A673 (cell line): Measurements from ENCODE around the gene RPS6KC1. TPM values are rescaled to one million over a fixed set of nuclear protein-coding genes. Genes with fewer than 3 reads are reported as not detected.
"Not testable (repeated sequence)": the region's sequence is repeated elsewhere in the genome, so short reads cannot be mapped to it uniquely, and the experiment has no call there.

ENCODE experiments used
- BruUV-seq: library from RNA; stranded (reverse); fragments of 400-500 nt; replicated peaks from 2 replicates; lab custom pipeline; 2021; lab: Mats Ljungman, UMichigan
- CTCF ChIA-PET: fragments of 300-600 bp; sonication (Branson Sonifier 250); formaldehyde crosslinking; loops from one replicate; lab custom pipeline; 2022; ENCODE audit warnings: antibody characterized with exemption; lab: Charles Lee
- POLR2A ChIA-PET: fragments of 300-600 bp; sonication (Branson Sonifier 250); formaldehyde crosslinking; loops from one replicate; lab custom pipeline; 2022; ENCODE audit warnings: antibody characterized with exemption; ENCODE audit not compliant: low non-redundant PET; lab: Charles Lee
- DNase-seq: peaks from one replicate; pipeline ENCODE4 v3.0.0-alpha.2; 2015; ENCODE audit warnings: low spot score
- H3K27ac ChIP-seq: fragments of 200-600 bp; sonication (generic); 2 replicates; pipeline ENCODE4 v1.5.1; 2016; ENCODE audit warnings: mixed run types, low read depth, mild to moderate bottlenecking, mixed read lengths, antibody characterized with exemption, low read length; ENCODE audit not compliant: poor library complexity, severe bottlenecking
- H3K27me3 ChIP-seq: fragments of 200-600 bp; sonication (generic); replicated peaks from 2 replicates; pipeline ENCODE4 v1.6.1; 2017; ENCODE audit warnings: mixed run types, low read depth, mild to moderate bottlenecking, mixed read lengths, antibody characterized with exemption, low read length; ENCODE audit not compliant: insufficient read depth, poor library complexity
- H3K36me3 ChIP-seq: fragments of 200-600 bp; sonication (generic); 2 replicates; pipeline ENCODE4 v1.6.1; 2016; ENCODE audit warnings: mixed run types, mild to moderate bottlenecking, mixed read lengths, antibody characterized with exemption, low read length; ENCODE audit not compliant: insufficient read depth, poor library complexity, severe bottlenecking
- H3K4me1 ChIP-seq: fragments of 200-600 bp; sonication (generic); 2 replicates; pipeline ENCODE4 v1.6.1; 2017; ENCODE audit warnings: mixed run types, mild to moderate bottlenecking, mixed read lengths, antibody characterized with exemption, low read length; ENCODE audit not compliant: insufficient read depth, poor library complexity, severe bottlenecking
- H3K4me3 ChIP-seq: fragments of 200-600 bp; sonication (generic); 2 replicates; pipeline ENCODE4 v1.5.1; 2016; ENCODE audit warnings: low read depth, mixed run types, mild to moderate bottlenecking, mixed read lengths, low read length; ENCODE audit not compliant: poor library complexity, severe bottlenecking
- H3K9me3 ChIP-seq: fragments of 200-600 bp; sonication (generic); 2 replicates; pipeline ENCODE4 v1.6.1; 2016; ENCODE audit warnings: mixed run types, low read depth, mild to moderate bottlenecking, mixed read lengths, antibody characterized with exemption, low read length; ENCODE audit not compliant: poor library complexity, severe bottlenecking
- CTCF ChIP-seq: fragments of 300-800, 200-600 bp; sonication (generic); conservative IDR thresholded peaks from 2 replicates; pipeline ENCODE4 v1.5.1; 2017; ENCODE audit warnings: low read depth, mild to moderate bottlenecking, antibody characterized with exemption, low read length, moderate library complexity, mixed read lengths
- EZH2 ChIP-seq: fragments of 200-600 bp; sonication (generic); IDR thresholded peaks from 2 replicates; pipeline ENCODE4 v1.6.1; 2017; ENCODE audit warnings: borderline replicate concordance, low read depth, mild to moderate bottlenecking, mixed read lengths, antibody characterized with exemption, low read length; ENCODE audit not compliant: poor library complexity, severe bottlenecking
- intact Hi-C: fragments of 100-400 bp; cut with micrococcal nuclease; formaldehyde crosslinking; loops from one replicate; pipeline ENCODE4 v1.10.0; 2022; ENCODE audit not compliant: unreplicated experiment
- total RNA-seq: library from RNA; stranded (reverse); gene quantifications from 2 replicates; pipeline ENCODE4 v1.2.3, GENCODE V29; 2021

RPS6KC1 gene
- total RNA-seq, 1 experiment from 2014 or later, result 17.1 TPM

GRCh38 chr1:213094446-213094845, 43.4 kb downstream of the RPS6KC1 start:
- no peaks in the 10 kb centered on the region for H3K27me3 ChIP-seq
- H3K4me3 ChIP-seq, result no peak overlapping the region
- no peaks in the 10 kb centered on the region for H3K9me3 ChIP-seq
- POLR2A ChIA-PET, result no interaction called here
- H3K27ac ChIP-seq, result no peak overlapping the region
- no TSS peak for BruUV-seq
- TF ChIP-seq EZH2, result no peak
- no peak for TF ChIP-seq CTCF
- intact Hi-C loops, result no loop called here
- CTCF ChIA-PET, result no interaction called here
- no peak for DNase-seq
- no peaks in the 10 kb centered on the region for H3K4me1 ChIP-seq
- H3K36me3 ChIP-seq, result no peaks in the 10 kb centered on the region

- TF ChIP-seq CTCF (no peak), EZH2 (no peak)
- no peak for DNase-seq
- POLR2A ChIA-PET, result no interaction called here
- Histone ChIP-seq H3K4me3 (no peak overlapping the region), H3K27ac (no peak overlapping the region), H3K36me3 (no peaks in the 10 kb centered on the region), H3K9me3 (no peaks in the 10 kb centered on the region), H3K4me1 (no peaks in the 10 kb centered on the region), H3K27me3 (no peaks in the 10 kb centered on the region)
- CTCF ChIA-PET, result no interaction called here
- intact Hi-C loops, result no loop called here
- no TSS peak for BruUV-seq
These were observed 44.4 kb downstream of the RPS6KC1 start for GRCh38 chr1:213095467-213095866.

- H3K9me3 ChIP-seq, result no peaks in the 10 kb centered on the region
- intact Hi-C loops, result no loop called here
- no peak for TF ChIP-seq CTCF
- no peak for TF ChIP-seq EZH2
- no peak overlapping the region for H3K4me3 ChIP-seq
- BruUV-seq, result no TSS peak
- no peak overlapping the region for H3K27ac ChIP-seq
- no peaks in the 10 kb centered on the region for H3K36me3 ChIP-seq
- no peak for DNase-seq
- no peaks in the 10 kb centered on the region for H3K27me3 ChIP-seq
- ChIA-PET POLR2A (no interaction called here), CTCF (no interaction called here)
- no peaks in the 10 kb centered on the region for H3K4me1 ChIP-seq
These were observed 48.8 kb downstream of the RPS6KC1 start for GRCh38 chr1:213099682-213100399.

GRCh38 chr1:213100565-213100964, 49.5 kb downstream of the RPS6KC1 start:
- H3K4me1 ChIP-seq, H3K36me3 ChIP-seq, intact Hi-C loops, POLR2A ChIA-PET, CTCF ChIA-PET, H3K9me3 ChIP-seq, BruUV-seq, H3K27me3 ChIP-seq, H3K4me3 ChIP-seq, DNase-seq, H3K27ac ChIP-seq: not testable (repeated sequence)
